Mesenchymal stem cell (in vitro differentiated cells and primary cell): ENCODE data around the gene CCDC201.
"Not testable (repeated sequence)": the region's sequence is repeated elsewhere in the genome, so short reads cannot be mapped to it uniquely, and the experiment has no call there.

Experiments used
- DNase-seq: peaks from one replicate; pipeline ENCODE4 v3.0.0-alpha.2; 2013
- H2AFZ ChIP-seq: one replicate; pipeline ENCODE4 v1.6.1; 2013; ENCODE audit warnings: low read depth, mild to moderate bottlenecking, control low read depth, inconsistent platforms, low read length, moderate library complexity
- H2AK5ac ChIP-seq: 2 replicates; pipeline ENCODE4 v1.6.1; 2013; ENCODE audit warnings: low read length, moderate library complexity, mild to moderate bottlenecking, inconsistent platforms; ENCODE audit not compliant: severe bottlenecking
- H2BK120ac ChIP-seq: one replicate; pipeline ENCODE4 v1.6.1; 2013; ENCODE audit warnings: low read depth, mild to moderate bottlenecking, inconsistent platforms, low read length, moderate library complexity
- H2BK12ac ChIP-seq, 2 experiments: one replicate each; pipeline ENCODE4 v1.6.1; 2013; ENCODE audit warnings: inconsistent platforms in 2 of 2, low read length in 2 of 2, mild to moderate bottlenecking in 2 of 2, moderate library complexity in 2 of 2, control low read depth in 1 of 2
- H2BK15ac ChIP-seq: one replicate; pipeline ENCODE4 v1.6.1; 2013; ENCODE audit warnings: mild to moderate bottlenecking, low read depth, inconsistent platforms; ENCODE audit not compliant: poor library complexity, severe bottlenecking
- H2BK5ac ChIP-seq: 2 replicates; pipeline ENCODE4 v1.6.1; 2013; ENCODE audit warnings: low read depth, mild to moderate bottlenecking, low read length, control low read depth, inconsistent platforms; ENCODE audit not compliant: poor library complexity, severe bottlenecking
- H3K14ac ChIP-seq, 2 experiments: one replicate each; pipeline ENCODE4 v1.6.1; 2013; ENCODE audit warnings: inconsistent platforms in 2 of 2, low read length in 2 of 2, control low read depth in 1 of 2, mild to moderate bottlenecking in 1 of 2, moderate library complexity in 1 of 2
- H3K18ac ChIP-seq, 2 experiments: one replicate each; pipeline ENCODE4 v1.6.1; 2013; ENCODE audit warnings: inconsistent platforms in 2 of 2, low read length in 2 of 2, control low read depth in 1 of 2, low read depth in 1 of 2, mild to moderate bottlenecking in 1 of 2
- H3K23ac ChIP-seq, 2 experiments: one replicate each; pipeline ENCODE4 v1.6.1; 2013; ENCODE audit warnings: inconsistent platforms in 2 of 2, low read length in 2 of 2, mild to moderate bottlenecking in 2 of 2, moderate library complexity in 2 of 2, control low read depth in 1 of 2
- H3K27ac ChIP-seq: 2 replicates; pipeline ENCODE4 v1.5.1; 2013; ENCODE audit warnings: mild to moderate bottlenecking, moderate library complexity, low read length, control low read depth, inconsistent platforms; ENCODE audit not compliant: poor library complexity, severe bottlenecking
- H3K27me3 ChIP-seq, 2 experiments: 2 replicates each; pipeline versions ENCODE4 v1.6.1 to v1.7.0; 2013; ENCODE audit warnings: low read length in 2 of 2, mild to moderate bottlenecking in 2 of 2, moderate library complexity in 2 of 2, control low read depth in 1 of 2, inconsistent platforms in 1 of 2; ENCODE audit not compliant: control insufficient read depth in 1 of 2, insufficient read depth in 1 of 2
- H3K36me3 ChIP-seq, 2 experiments: 2 replicates each; pipeline versions ENCODE4 v1.6.1 to v1.7.0; 2013; ENCODE audit warnings: low read length in 2 of 2, control low read depth in 1 of 2, inconsistent platforms in 1 of 2, low read depth in 1 of 2, mild to moderate bottlenecking in 1 of 2; ENCODE audit not compliant: insufficient read depth in 2 of 2, control insufficient read depth in 1 of 2
- H3K4ac ChIP-seq, 2 experiments: one replicate each; pipeline ENCODE4 v1.6.1; 2013; ENCODE audit warnings: inconsistent platforms in 2 of 2, low read length in 2 of 2, mild to moderate bottlenecking in 2 of 2, moderate library complexity in 2 of 2, control low read depth in 1 of 2, low read depth in 1 of 2
- H3K4me1 ChIP-seq: 2 replicates; pipeline ENCODE4 v1.6.1; 2013; ENCODE audit warnings: low read depth, low read length, control low read depth; ENCODE audit not compliant: control insufficient read depth, insufficient read depth
- H3K4me2 ChIP-seq: 2 replicates; pipeline ENCODE4 v1.6.1; 2013; ENCODE audit warnings: low read length, mild to moderate bottlenecking, inconsistent platforms; ENCODE audit not compliant: poor library complexity, severe bottlenecking
- H3K4me3 ChIP-seq, 2 experiments: 2 replicates each; pipeline versions ENCODE4 v1.5.1 to v1.7.0; 2013; ENCODE audit warnings: low read length in 2 of 2, mild to moderate bottlenecking in 2 of 2, control low read depth in 1 of 2, low read depth in 1 of 2; ENCODE audit not compliant: insufficient read depth in 1 of 2
- H3K79me1 ChIP-seq: replicated peaks from 2 replicates; pipeline ENCODE4 v1.6.1; 2013; ENCODE audit warnings: mild to moderate bottlenecking, control low read depth, low read length, inconsistent platforms; ENCODE audit not compliant: poor library complexity, severe bottlenecking
- H3K9ac ChIP-seq: 2 replicates; pipeline ENCODE4 v1.7.0; 2013; ENCODE audit warnings: mild to moderate bottlenecking, low read length, moderate library complexity
- H3K9me3 ChIP-seq: 2 replicates; pipeline ENCODE4 v1.7.0; 2013; ENCODE audit warnings: mild to moderate bottlenecking, low read length; ENCODE audit not compliant: control insufficient read depth
- H4K8ac ChIP-seq: one replicate; pipeline ENCODE4 v1.6.1; 2013; ENCODE audit warnings: inconsistent platforms, mild to moderate bottlenecking, low read length, moderate library complexity
- H4K91ac ChIP-seq: one replicate; pipeline ENCODE4 v1.6.1; 2013; ENCODE audit warnings: mild to moderate bottlenecking, low read length, inconsistent platforms
- WGBS: methylation state at CpG from one replicate; pipeline ENCODE4 v1.1.7; 2013; ENCODE audit warnings: mixed read lengths; 5-methylcytosine and 5-hydroxymethylcytosine counted together

The CCDC201 gene

GRCh38 chr7:45848734-45849133, 24.1 kb downstream of the CCDC201 start:
- not testable (repeated sequence) for H2BK12ac ChIP-seq, H3K27ac ChIP-seq, H3K4me3 ChIP-seq, H3K4me1 ChIP-seq, H3K36me3 ChIP-seq, H3K9me3 ChIP-seq, H2AK5ac ChIP-seq, H2BK120ac ChIP-seq, H3K79me1 ChIP-seq, H3K27me3 ChIP-seq, H4K8ac ChIP-seq, H3K14ac ChIP-seq, H3K23ac ChIP-seq, H2BK15ac ChIP-seq, H3K9ac ChIP-seq, H4K91ac ChIP-seq, H3K18ac ChIP-seq, H2BK5ac ChIP-seq, DNase-seq, H3K4ac ChIP-seq, H2AFZ ChIP-seq, H3K4me2 ChIP-seq
- WGBS: 90% methylated on average over 5 of the region's 6 CpGs

- H3K23ac ChIP-seq, H3K18ac ChIP-seq, H3K4me2 ChIP-seq, H3K4ac ChIP-seq, DNase-seq, H3K27me3 ChIP-seq, H3K36me3 ChIP-seq, H3K9ac ChIP-seq, H2BK5ac ChIP-seq, H2BK15ac ChIP-seq, H3K14ac ChIP-seq, H2BK120ac ChIP-seq, H3K79me1 ChIP-seq, H4K8ac ChIP-seq, H4K91ac ChIP-seq, H2AK5ac ChIP-seq, H3K9me3 ChIP-seq, H3K4me3 ChIP-seq, H3K4me1 ChIP-seq, H2AFZ ChIP-seq, H2BK12ac ChIP-seq, H3K27ac ChIP-seq: not testable (repeated sequence)
- 74% methylated on average over 5 of the region's 5 CpGs for WGBS
These were observed 26.3 kb downstream of the CCDC201 start for GRCh38 chr7:45846536-45846935.

DNA sequence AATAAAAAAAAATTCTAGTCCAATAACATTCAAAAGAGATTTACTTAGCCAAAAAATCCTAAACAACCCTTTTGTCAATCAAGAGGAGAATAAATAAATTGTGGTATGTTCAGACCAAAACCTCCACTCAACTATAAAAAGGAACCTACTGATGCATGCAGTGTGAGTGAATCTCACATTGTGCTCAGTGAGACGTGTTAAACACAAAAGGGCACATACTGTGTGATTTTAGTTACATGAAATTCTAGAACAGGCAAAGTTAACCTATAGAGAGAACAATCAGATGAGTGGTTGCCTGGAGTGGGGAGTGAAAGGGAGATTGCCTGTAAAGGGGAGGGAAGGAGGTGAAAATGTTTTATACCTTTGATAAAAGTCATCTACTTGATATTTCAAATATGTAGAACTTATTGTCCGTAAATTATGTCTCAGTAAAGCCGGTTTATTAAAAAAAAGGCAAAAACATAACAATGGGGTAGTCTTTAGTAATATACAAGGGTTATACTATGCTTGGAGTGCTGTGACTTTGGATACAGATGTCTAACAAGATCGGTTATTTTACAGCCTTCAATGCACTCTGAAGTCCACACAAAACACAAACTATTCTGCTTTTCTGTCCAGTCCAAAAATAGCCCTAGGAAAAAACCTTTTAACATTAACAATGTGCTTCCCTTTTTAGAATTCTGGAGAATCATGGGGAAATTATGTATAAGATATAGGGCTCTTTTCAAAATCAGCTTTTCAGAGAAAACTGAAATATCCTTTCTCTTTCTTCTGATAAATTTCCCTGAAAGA, 30.8 kb downstream of the CCDC201 start:
- H4K91ac ChIP-seq, H4K8ac ChIP-seq, H3K4me3 ChIP-seq, H3K36me3 ChIP-seq, H3K14ac ChIP-seq, H2BK5ac ChIP-seq, H2AK5ac ChIP-seq, H3K79me1 ChIP-seq, H3K9me3 ChIP-seq, H3K27me3 ChIP-seq, H3K23ac ChIP-seq, DNase-seq, H2BK15ac ChIP-seq, H3K9ac ChIP-seq, H3K18ac ChIP-seq, H3K4me1 ChIP-seq, H3K4ac ChIP-seq, H2AFZ ChIP-seq, H3K27ac ChIP-seq, H2BK120ac ChIP-seq, H3K4me2 ChIP-seq, H2BK12ac ChIP-seq: not testable (repeated sequence)
- 97% methylated on average over 2 of the region's 4 CpGs for WGBS

DNA sequence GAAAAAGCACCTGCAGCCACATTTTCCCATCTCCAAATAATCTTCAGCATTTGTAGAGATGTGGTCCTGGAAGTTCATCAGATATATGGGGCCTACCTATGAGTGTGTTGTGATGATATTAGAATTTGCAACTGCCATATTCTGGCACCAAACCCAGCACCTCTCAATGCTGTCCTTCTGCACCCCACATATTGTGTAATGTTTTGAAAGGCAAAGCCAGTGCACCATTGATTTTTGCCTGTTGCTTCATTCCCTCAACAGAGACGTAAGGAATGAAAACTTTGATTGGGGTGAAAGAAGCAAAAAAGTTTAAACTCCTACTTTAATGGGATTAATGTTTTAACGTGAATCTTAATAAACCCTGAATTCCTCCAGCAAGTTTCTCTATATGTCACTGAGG, 34.0 kb downstream of the CCDC201 start:
- H2BK5ac ChIP-seq, H2BK120ac ChIP-seq, H2BK12ac ChIP-seq, H3K14ac ChIP-seq, H4K91ac ChIP-seq, H3K27ac ChIP-seq, H3K36me3 ChIP-seq, H4K8ac ChIP-seq, H3K4me2 ChIP-seq, H3K23ac ChIP-seq, H3K27me3 ChIP-seq, DNase-seq, H3K9ac ChIP-seq, H2BK15ac ChIP-seq, H3K4me1 ChIP-seq, H2AFZ ChIP-seq, H3K79me1 ChIP-seq, H2AK5ac ChIP-seq, H3K18ac ChIP-seq, H3K4ac ChIP-seq, H3K4me3 ChIP-seq, H3K9me3 ChIP-seq: not testable (repeated sequence)
- no CpG with 5 or more reads among the region's 2 CpGs for WGBS
